ENCODE results near the gene LAMA2. TPM values are rescaled to one million over a fixed set of nuclear protein-coding genes. Genes with fewer than 3 reads are reported as not detected.

The LAMA2 gene
- total and polyA plus RNA-seq, 2 of the 13 experiments (the other 11 are each of a cell fraction or from before 2014, with no cell fraction given) = 0.11 to 0.28 TPM

- WGBS (ENCODE audit: low lambda C conversion rate) = 0% methylated on average over 1 of the region's 1 CpG
- in situ Hi-C loops (cut with HindIII; ENCODE audit: extremely low pct_ligation_motif_present, low pct_unique_long_range_greater_than_20kb) = no loop called here
Measured at GRCh38 chr6:128950864-128951263, 67.9 kb downstream of the LAMA2 start.

More at GRCh38 chr6:128950864-128951263, 67.9 kb downstream of the LAMA2 start:
- H3K27me3 ChIP-seq (ENCODE audit: control insufficient read depth in 1 of 2, insufficient read depth in 2 of 2, low read length in 2 of 2) = no peaks in the 10 kb centered on the region
- no peak overlapping the region for H3K27ac ChIP-seq (ENCODE audit: extremely low read length, insufficient read depth, low read length)
- no peak for ATAC-seq
- ChIA-PET POLR2A (no interaction called here), CTCF (ENCODE audit: low intra/inter-chr PET ratio, low total read pairs) (no interaction called here)
- H3K36me3 ChIP-seq (replicated peaks in 1 of 2; ENCODE audit: control insufficient read depth in 1 of 2, insufficient read depth in 2 of 2, low read length in 2 of 2) = no peaks in the 10 kb centered on the region
- BruUV-seq (replicated peaks) = no TSS peak
- no peaks in the 10 kb centered on the region for H3K79me2 ChIP-seq (ENCODE audit: insufficient read depth, low read length)
- no peaks in the 10 kb centered on the region for H3K4me1 ChIP-seq (ENCODE audit: insufficient read depth, low read length)
- no peak overlapping the region for H3K4me2 ChIP-seq (ENCODE audit: low read depth, low read length)
- DNase-seq (ENCODE audit: low spot score) = no peak
- TF ChIP-seq MAFK (conservative IDR thresholded peaks at IDR 0.05 in 1 of 2, IDR thresholded peaks at IDR 0.05 in 1 of 2; ENCODE audit: low read length in 2 of 2) (peak; percentile 84 to 86; a peak in 3 of 4 replicates), SIX1 (CRISPR knock-in tag; IDR thresholded peaks at IDR 0.05; ENCODE audit: borderline replicate concordance) (no peak), ZFP36 (IDR thresholded peaks at IDR 0.05; ENCODE audit: borderline replicate concordance, low read depth, low read length, partially characterized antibody) (no peak), ZNF83 (CRISPR knock-in tag; IDR thresholded peaks at IDR 0.05; ENCODE audit: borderline replicate concordance) (no peak), MED13 (CRISPR knock-in tag; IDR thresholded peaks at IDR 0.05) (no peak), ZNF7 (CRISPR knock-in tag; IDR thresholded peaks at IDR 0.05) (no peak), IRF1 (CRISPR knock-in tag; IDR thresholded peaks at IDR 0.05; ENCODE audit: low read depth) (no peak), KDM1A (CRISPR knock-in tag; IDR thresholded peaks at IDR 0.05) (no peak), ZNF609 (CRISPR knock-in tag; IDR thresholded peaks at IDR 0.05; ENCODE audit: borderline replicate concordance) (no peak), FOXC1 (CRISPR knock-in tag; IDR thresholded peaks at IDR 0.05; ENCODE audit: borderline replicate concordance) (no peak), SMC3 (IDR thresholded peaks at IDR 0.05; ENCODE audit: low read length) (no peak), BRF2 (CRISPR knock-in tag; IDR thresholded peaks at IDR 0.05) (no peak), ZNF232 (CRISPR knock-in tag; IDR thresholded peaks at IDR 0.05; ENCODE audit: borderline replicate concordance) (no peak), MAFF (IDR thresholded peaks at IDR 0.05; ENCODE audit: low read depth, low read length) (peak; percentile 81)
- no peak overlapping the region for H3K4me3 ChIP-seq (replicated peaks in 1 of 3; ENCODE audit: insufficient read depth in 1 of 3, low read depth in 2 of 3, low read length in 3 of 3)
- FAIRE-seq = no peak
- H4K20me1 ChIP-seq (ENCODE audit: insufficient read depth, low read length) = no peaks in the 10 kb centered on the region
- intact Hi-C loops (cut with micrococcal nuclease; ENCODE audit: unreplicated experiment) = no loop called here
- H3K9ac ChIP-seq (ENCODE audit: insufficient read depth, low read depth, low read length) = no peak overlapping the region
- H2AFZ ChIP-seq (ENCODE audit: low read length) = no peak overlapping the region
- no peaks in the 10 kb centered on the region for H3K9me3 ChIP-seq (ENCODE audit: low read length)

Measured in HepG2 (cell line).